HepG2 (cell line): Measurements from ENCODE around the gene DCAF4. TPM values are rescaled to one million over a fixed set of nuclear protein-coding genes. Genes with fewer than 3 reads are reported as not detected.

Experiments
- DNMT3B ChIP-seq: conservative IDR thresholded peaks from 2 replicates; pipeline ENCODE4 v1.6.1; 2016; ENCODE audit warnings: missing biosample characterization, control low read depth
- HOXD1 ChIP-seq: sonication (generic); formaldehyde crosslinking; IDR thresholded peaks from 2 replicates; pipeline ENCODE4 v1.5.0; 2020; ENCODE audit warnings: missing genetic modification reagents
- KAT8 ChIP-seq: IDR thresholded peaks from 2 replicates; pipeline ENCODE4 v1.6.1; 2016; ENCODE audit warnings: missing genetic modification reagents, missing compliant biosample characterization
- KLF13 ChIP-seq: sonication (generic); formaldehyde crosslinking; IDR thresholded peaks from 2 replicates; pipeline ENCODE4 v1.4.0; 2020; ENCODE audit warnings: mild to moderate bottlenecking, missing genetic modification reagents
- POGZ ChIP-seq: sonication (generic); formaldehyde crosslinking; IDR thresholded peaks from 2 replicates; pipeline ENCODE4 v1.4.0; 2020; ENCODE audit warnings: mild to moderate bottlenecking, missing genetic modification reagents
- SOX6 ChIP-seq, 2 experiments: fragments of 450-650 bp in 1 of 2; sonication (generic) in 1 of 2; formaldehyde crosslinking in 1 of 2; IDR thresholded peaks; 2 replicates each; pipeline versions ENCODE4 v1.4.0 to v1.6.1; 2017 to 2020; ENCODE audit warnings: antibody characterized with exemption in 1 of 2, mild to moderate bottlenecking in 1 of 2, missing genetic modification reagents in 1 of 2
- SPEN ChIP-seq: sonication (generic); formaldehyde crosslinking; IDR thresholded peaks from 2 replicates; pipeline ENCODE4 v1.5.1; 2020; ENCODE audit warnings: low read depth, mild to moderate bottlenecking, missing genetic modification reagents
- ZC3H13 ChIP-seq: sonication (generic); formaldehyde crosslinking; IDR thresholded peaks from 2 replicates; pipeline ENCODE4 v1.8.1; 2023; ENCODE audit warnings: mild to moderate bottlenecking, missing genetic modification reagents, moderate library complexity
- ZNF607 ChIP-seq: sonication (generic); formaldehyde crosslinking; IDR thresholded peaks from 2 replicates; pipeline ENCODE4 v1.5.1; 2020; ENCODE audit warnings: missing genetic modification reagents, mild to moderate bottlenecking, borderline replicate concordance
- ZNF619 ChIP-seq: sonication (generic); formaldehyde crosslinking; IDR thresholded peaks from 2 replicates; pipeline ENCODE4 v1.4.0; 2020; ENCODE audit warnings: mild to moderate bottlenecking, missing genetic modification reagents
- ZNF713 ChIP-seq: sonication (generic); formaldehyde crosslinking; IDR thresholded peaks from 2 replicates; pipeline ENCODE4 v1.4.0; 2020; ENCODE audit warnings: mild to moderate bottlenecking, missing genetic modification reagents
- polyA plus RNA-seq, 8 experiments: library from polyadenylated mRNA; depleted of rRNA in 3 of 8; stranded (reverse) in 7 of 8; unstranded in 1 of 8; fragments of >200 nt; fragmentation: Illumina TruSeq in 4 of 8; extraction: Trizol in 4 of 8; gene quantifications; 2 replicates each; pipeline versions ENCODE4 v1.2.1 to v1.2.3, GENCODE V29; 2011 to 2016; ENCODE audit warnings: low read depth in 4 of 8, missing spikeins in 1 of 8, mixed read lengths in 1 of 8; ENCODE audit not compliant: insufficient read depth in 1 of 8
- total RNA-seq, 5 experiments: library from RNA; depleted of rRNA; stranded (reverse); fragments of >200 nt; fragmentation: Illumina TruSeq; extraction: Trizol; gene quantifications; 2 replicates each; pipeline ENCODE4 v1.2.3, GENCODE V29; 2016; ENCODE audit warnings: low read depth in 1 of 5
- TF ChIP-seq, protein P1 (sequence below): sonication (generic); formaldehyde crosslinking; IDR thresholded peaks from 2 replicates; pipeline ENCODE4 v1.8.1; 2023; ENCODE audit warnings: missing genetic modification reagents, mild to moderate bottlenecking, borderline replicate concordance
- TF ChIP-seq, protein P2 (sequence below): sonication (generic); formaldehyde crosslinking; IDR thresholded peaks from 2 replicates; pipeline ENCODE4; 2020; ENCODE audit warnings: missing genetic modification reagents, mild to moderate bottlenecking, borderline replicate concordance
- TF ChIP-seq, protein P3 (sequence below): sonication (generic); formaldehyde crosslinking; IDR thresholded peaks from 2 replicates; pipeline ENCODE4 v1.4.0; 2020; ENCODE audit warnings: missing genetic modification reagents
- TF ChIP-seq, protein P4 (sequence below): sonication (generic); formaldehyde crosslinking; IDR thresholded peaks from 2 replicates; pipeline ENCODE4 v1.5.0; 2020; ENCODE audit warnings: missing genetic modification reagents, mild to moderate bottlenecking, borderline replicate concordance
- TF ChIP-seq, protein P5 (sequence below): sonication (generic); formaldehyde crosslinking; IDR thresholded peaks from 2 replicates; pipeline ENCODE4 v1.8.0; 2022; ENCODE audit warnings: missing genetic modification reagents, low read depth, mild to moderate bottlenecking, borderline replicate concordance
- TF ChIP-seq, protein P6 (sequence below): sonication (generic); formaldehyde crosslinking; IDR thresholded peaks from 2 replicates; pipeline ENCODE4 v1.4.0; 2020; ENCODE audit warnings: low read depth, missing genetic modification reagents

Gene DCAF4
- total and polyA plus RNA-seq, 2 of the 13 experiments (the other 11 are each of a cell fraction or from before 2014, with no cell fraction given): 18.8 to 21.1 TPM

DNA sequence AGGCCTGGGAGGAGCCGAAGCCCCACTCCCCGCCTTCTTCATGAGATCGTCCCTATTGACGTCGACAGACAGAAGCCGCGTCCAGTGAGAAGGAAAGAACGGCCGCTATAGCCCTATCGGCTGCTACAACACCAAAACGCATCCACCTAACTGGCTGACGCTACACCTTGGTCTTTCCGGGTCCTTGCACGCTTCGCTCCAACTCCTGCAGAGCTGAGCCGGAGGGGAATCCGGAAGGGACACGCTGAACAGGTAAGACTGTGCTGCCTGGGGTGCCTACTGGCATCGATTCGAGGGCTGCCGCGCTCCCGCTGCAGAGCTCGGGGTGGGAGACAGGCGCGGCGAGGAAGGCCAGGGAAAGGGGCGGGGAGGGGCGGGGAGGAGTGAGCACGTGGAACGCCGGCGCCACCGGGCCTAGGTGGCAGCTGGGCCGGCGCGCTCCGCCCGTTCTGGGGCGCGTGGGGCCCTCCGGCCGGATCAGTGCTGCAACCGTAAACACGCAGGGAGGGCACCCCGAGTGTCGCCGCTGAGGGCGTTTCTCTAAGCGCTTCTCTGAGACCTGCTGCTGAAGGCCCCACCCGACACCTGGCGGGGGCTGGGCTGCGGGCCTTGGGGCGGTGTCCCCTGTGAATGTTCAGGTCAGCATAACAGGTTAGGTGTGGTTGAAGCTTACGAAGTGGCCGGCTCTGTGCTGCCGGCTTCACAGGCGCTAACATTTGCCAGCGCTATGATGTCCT lies at the start of gene DCAF4 (continued):
- TF ChIP-seq, protein P1, sequence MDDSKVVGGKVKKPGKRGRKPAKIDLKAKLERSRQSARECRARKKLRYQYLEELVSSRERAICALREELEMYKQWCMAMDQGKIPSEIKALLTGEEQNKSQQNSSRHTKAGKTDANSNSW: 0 out of 2 replicates have a peak, but pooled peaks have one; percentile 75
- TF ChIP-seq ZNF607 (CRISPR knock-in tag) (peak; percentile 78), POGZ (peak; percentile 9; the same call in 1 of the 2 replicates), SPEN (peak; percentile 26; the same call in 1 of the 2 replicates), KLF13 (CRISPR knock-in tag) (no peak), HOXD1 (no peak), SOX6 (IDR thresholded peaks at IDR 0.05) (no peak), SOX6 (CRISPR knock-in tag; IDR thresholded peaks at IDR 0.05) (0 out of 2 replicates have a peak, but pooled peaks have one; percentile 24), ZNF619 (no peak), ZC3H13 (CRISPR knock-in tag) (no peak; the same call in 1 of the 2 replicates), DNMT3B (CRISPR knock-in tag) (peak; percentile 68; the same call in 1 of the 2 replicates), ZNF713 (CRISPR knock-in tag) (0 out of 2 replicates have a peak, but pooled peaks have one; percentile 43), KAT8 (peak; percentile 55)
- TF ChIP-seq, protein P2, sequence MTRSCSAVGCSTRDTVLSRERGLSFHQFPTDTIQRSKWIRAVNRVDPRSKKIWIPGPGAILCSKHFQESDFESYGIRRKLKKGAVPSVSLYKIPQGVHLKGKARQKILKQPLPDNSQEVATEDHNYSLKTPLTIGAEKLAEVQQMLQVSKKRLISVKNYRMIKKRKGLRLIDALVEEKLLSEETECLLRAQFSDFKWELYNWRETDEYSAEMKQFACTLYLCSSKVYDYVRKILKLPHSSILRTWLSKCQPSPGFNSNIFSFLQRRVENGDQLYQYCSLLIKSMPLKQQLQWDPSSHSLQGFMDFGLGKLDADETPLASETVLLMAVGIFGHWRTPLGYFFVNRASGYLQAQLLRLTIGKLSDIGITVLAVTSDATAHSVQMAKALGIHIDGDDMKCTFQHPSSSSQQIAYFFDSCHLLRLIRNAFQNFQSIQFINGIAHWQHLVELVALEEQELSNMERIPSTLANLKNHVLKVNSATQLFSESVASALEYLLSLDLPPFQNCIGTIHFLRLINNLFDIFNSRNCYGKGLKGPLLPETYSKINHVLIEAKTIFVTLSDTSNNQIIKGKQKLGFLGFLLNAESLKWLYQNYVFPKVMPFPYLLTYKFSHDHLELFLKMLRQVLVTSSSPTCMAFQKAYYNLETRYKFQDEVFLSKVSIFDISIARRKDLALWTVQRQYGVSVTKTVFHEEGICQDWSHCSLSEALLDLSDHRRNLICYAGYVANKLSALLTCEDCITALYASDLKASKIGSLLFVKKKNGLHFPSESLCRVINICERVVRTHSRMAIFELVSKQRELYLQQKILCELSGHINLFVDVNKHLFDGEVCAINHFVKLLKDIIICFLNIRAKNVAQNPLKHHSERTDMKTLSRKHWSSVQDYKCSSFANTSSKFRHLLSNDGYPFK: peak; percentile 45; the same call in 1 of the 2 replicates
- TF ChIP-seq, protein P3, sequence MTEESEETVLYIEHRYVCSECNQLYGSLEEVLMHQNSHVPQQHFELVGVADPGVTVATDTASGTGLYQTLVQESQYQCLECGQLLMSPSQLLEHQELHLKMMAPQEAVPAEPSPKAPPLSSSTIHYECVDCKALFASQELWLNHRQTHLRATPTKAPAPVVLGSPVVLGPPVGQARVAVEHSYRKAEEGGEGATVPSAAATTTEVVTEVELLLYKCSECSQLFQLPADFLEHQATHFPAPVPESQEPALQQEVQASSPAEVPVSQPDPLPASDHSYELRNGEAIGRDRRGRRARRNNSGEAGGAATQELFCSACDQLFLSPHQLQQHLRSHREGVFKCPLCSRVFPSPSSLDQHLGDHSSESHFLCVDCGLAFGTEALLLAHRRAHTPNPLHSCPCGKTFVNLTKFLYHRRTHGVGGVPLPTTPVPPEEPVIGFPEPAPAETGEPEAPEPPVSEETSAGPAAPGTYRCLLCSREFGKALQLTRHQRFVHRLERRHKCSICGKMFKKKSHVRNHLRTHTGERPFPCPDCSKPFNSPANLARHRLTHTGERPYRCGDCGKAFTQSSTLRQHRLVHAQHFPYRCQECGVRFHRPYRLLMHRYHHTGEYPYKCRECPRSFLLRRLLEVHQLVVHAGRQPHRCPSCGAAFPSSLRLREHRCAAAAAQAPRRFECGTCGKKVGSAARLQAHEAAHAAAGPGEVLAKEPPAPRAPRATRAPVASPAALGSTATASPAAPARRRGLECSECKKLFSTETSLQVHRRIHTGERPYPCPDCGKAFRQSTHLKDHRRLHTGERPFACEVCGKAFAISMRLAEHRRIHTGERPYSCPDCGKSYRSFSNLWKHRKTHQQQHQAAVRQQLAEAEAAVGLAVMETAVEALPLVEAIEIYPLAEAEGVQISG (CRISPR knock-in tag): peak; percentile 49
- TF ChIP-seq, protein P4, sequence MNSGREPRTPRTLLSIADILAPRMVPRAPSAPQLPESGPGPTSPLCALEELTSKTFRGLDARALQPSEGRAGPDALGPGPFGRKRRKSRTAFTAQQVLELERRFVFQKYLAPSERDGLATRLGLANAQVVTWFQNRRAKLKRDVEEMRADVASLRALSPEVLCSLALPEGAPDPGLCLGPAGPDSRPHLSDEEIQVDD (CRISPR knock-in tag): no peak
- TF ChIP-seq, protein P5, sequence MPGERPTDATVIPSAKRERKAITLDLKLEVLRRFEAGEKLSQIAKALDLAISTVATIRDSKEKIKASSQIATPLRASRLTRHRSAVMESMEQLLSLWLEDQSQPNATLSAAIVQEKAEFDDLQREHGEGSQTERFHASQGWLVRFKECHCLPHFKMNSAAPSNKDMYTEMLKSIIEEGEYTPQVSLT (CRISPR knock-in tag): no peak
- TF ChIP-seq, protein P6, sequence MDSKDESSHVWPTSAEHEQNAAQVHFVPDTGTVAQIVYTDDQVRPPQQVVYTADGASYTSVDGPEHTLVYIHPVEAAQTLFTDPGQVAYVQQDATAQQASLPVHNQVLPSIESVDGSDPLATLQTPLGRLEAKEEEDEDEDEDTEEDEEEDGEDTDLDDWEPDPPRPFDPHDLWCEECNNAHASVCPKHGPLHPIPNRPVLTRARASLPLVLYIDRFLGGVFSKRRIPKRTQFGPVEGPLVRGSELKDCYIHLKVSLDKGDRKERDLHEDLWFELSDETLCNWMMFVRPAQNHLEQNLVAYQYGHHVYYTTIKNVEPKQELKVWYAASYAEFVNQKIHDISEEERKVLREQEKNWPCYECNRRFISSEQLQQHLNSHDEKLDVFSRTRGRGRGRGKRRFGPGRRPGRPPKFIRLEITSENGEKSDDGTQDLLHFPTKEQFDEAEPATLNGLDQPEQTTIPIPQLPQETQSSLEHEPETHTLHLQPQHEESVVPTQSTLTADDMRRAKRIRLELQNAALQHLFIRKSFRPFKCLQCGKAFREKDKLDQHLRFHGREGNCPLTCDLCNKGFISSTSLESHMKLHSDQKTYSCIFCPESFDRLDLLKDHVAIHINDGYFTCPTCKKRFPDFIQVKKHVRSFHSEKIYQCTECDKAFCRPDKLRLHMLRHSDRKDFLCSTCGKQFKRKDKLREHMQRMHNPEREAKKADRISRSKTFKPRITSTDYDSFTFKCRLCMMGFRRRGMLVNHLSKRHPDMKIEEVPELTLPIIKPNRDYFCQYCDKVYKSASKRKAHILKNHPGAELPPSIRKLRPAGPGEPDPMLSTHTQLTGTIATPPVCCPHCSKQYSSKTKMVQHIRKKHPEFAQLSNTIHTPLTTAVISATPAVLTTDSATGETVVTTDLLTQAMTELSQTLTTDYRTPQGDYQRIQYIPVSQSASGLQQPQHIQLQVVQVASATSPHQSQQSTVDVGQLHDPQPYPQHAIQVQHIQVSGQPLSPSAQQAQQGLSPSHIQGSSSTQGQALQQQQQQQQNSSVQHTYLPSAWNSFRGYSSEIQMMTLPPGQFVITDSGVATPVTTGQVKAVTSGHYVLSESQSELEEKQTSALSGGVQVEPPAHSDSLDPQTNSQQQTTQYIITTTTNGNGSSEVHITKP (CRISPR knock-in tag): no peak; the same call in 1 of the 2 replicates
